D721Med (cell line): ENCODE data around the gene RPP40.
"Not testable (repeated sequence)": the region's sequence is repeated elsewhere in the genome, so short reads cannot be mapped to it uniquely, and the experiment has no call there.

Source experiments
- DNase-seq: peaks from one replicate; pipeline ENCODE4 v3.0.0; 2011; ENCODE audit warnings: low spot score; ENCODE audit not compliant: insufficient read length
- FAIRE-seq: peaks from 2 replicates; lab custom pipeline; 2011; peaks lifted over from hg19 to GRCh38; lab: Jason Lieb, UNC
- CTCF ChIP-seq: IDR thresholded peaks from 2 replicates; pipeline ENCODE4 v1.5.1; 2012; ENCODE audit warnings: mild to moderate bottlenecking, control low read depth; ENCODE audit not compliant: insufficient read depth; ENCODE audit errors: missing control alignments

RPP40 gene

GRCh38 chr6:5044866-5045265 lies 41.0 kb upstream of the RPP40 start:
- FAIRE-seq, result no peak
- DNase-seq, result no peak
- no peak for TF ChIP-seq CTCF

- no peak for TF ChIP-seq CTCF
- no peak for FAIRE-seq
Observed at GRCh38 chr6:5042436-5042835, 38.6 kb upstream of the RPP40 start.

GRCh38 chr6:5041955-5042354 lies 38.1 kb upstream of the RPP40 start:
- TF ChIP-seq CTCF, result no peak
- DNase-seq (no peak), FAIRE-seq (no peak)

More at GRCh38 chr6:5042436-5042835, 38.6 kb upstream of the RPP40 start:
- no peak for DNase-seq

GRCh38 chr6:5036269-5036668 lies 32.4 kb upstream of the RPP40 start:
- no peak for TF ChIP-seq CTCF
- FAIRE-seq (no peak), DNase-seq (no peak)

GRCh38 chr6:5034736-5035135 lies 30.9 kb upstream of the RPP40 start:
- no peak for DNase-seq
- FAIRE-seq, result no peak
- TF ChIP-seq CTCF, result no peak

- DNase-seq (no peak), FAIRE-seq (no peak)
- no peak for TF ChIP-seq CTCF
Observed at GRCh38 chr6:5034328-5034727, 30.5 kb upstream of the RPP40 start.

- FAIRE-seq, DNase-seq: not testable (repeated sequence)
Observed at GRCh38 chr6:5033214-5033904, 29.5 kb upstream of the RPP40 start.

- DNase-seq, FAIRE-seq: not testable (repeated sequence)
Observed at GRCh38 chr6:5032706-5033105, 28.9 kb upstream of the RPP40 start.
